ENCODE results near the gene MRTO4. TPM values are rescaled to one million over a fixed set of nuclear protein-coding genes. Genes with fewer than 3 reads are reported as not detected.

Gene MRTO4
- total and polyA plus RNA-seq, 4 donors: 9.5 to 11.1 (median 10.2) TPM

- TF ChIP-seq REST (IDR thresholded peaks at IDR 0.05): no peak
These were observed 20.5 kb downstream of the MRTO4 start (continued) for GRCh38 chr1:19272064-19272463.

- H3K4me3 ChIP-seq (ENCODE audit: low read depth in 1 of 3, low read length in 3 of 3): peak overlapping the region; percentile 71 to 96 (median 79)
- WGBS: 34% methylated on average over 22 of the region's 22 CpGs
- H3K9ac ChIP-seq (ENCODE audit: low read depth in 1 of 2, low read length in 2 of 2): peak overlapping the region; percentile 83 to 96
- no peaks in the 10 kb centered on the region for H3K9me3 ChIP-seq (ENCODE audit: control insufficient read depth in 4 of 4, low read length in 3 of 4)
- no peaks in the 10 kb centered on the region for H3K27me3 ChIP-seq (ENCODE audit: control insufficient read depth in 4 of 4, insufficient read depth in 4 of 4, low read length in 3 of 4)
- no peak for DNase-seq (ENCODE audit: low spot score)
- TF ChIP-seq REST (IDR thresholded peaks at IDR 0.05) (peak; percentile 85), SP1 (IDR thresholded peaks at IDR 0.05) (peak; percentile 85), ATF3 (IDR thresholded peaks at IDR 0.05) (peak; percentile 26), TAF1 (conservative IDR thresholded peaks at IDR 0.05) (no peak), HNF4G (IDR thresholded peaks at IDR 0.05) (peak; percentile 98), RAD21 (IDR thresholded peaks at IDR 0.05) (peak; percentile 24 to 40), CTCF (IDR thresholded peaks at IDR 0.05; ENCODE audit: low read depth, low read length, missing input control) (no peak), JUND (IDR thresholded peaks at IDR 0.05) (peak; percentile 50 to 81), NR2F2 (IDR thresholded peaks at IDR 0.05) (no peak), EGR1 (IDR thresholded peaks at IDR 0.05; ENCODE audit: low read depth in 2 of 2) (peak; percentile 69 to 86), FOXA1 (IDR thresholded peaks at IDR 0.05) (no peak), FOXA2 (IDR thresholded peaks at IDR 0.05) (peak; percentile 46), RXRA (IDR thresholded peaks at IDR 0.05) (peak; percentile 82 to 89), GABPA (IDR thresholded peaks at IDR 0.05 in 1 of 2, conservative IDR thresholded peaks at IDR 0.05 in 1 of 2) (no peak), MAX (IDR thresholded peaks at IDR 0.05) (peak; percentile 82), YY1 (IDR thresholded peaks at IDR 0.05) (peak; percentile 55), HNF4A (conservative IDR thresholded peaks at IDR 0.05) (peak; percentile 99), ZBTB33 (IDR thresholded peaks at IDR 0.05) (peak; percentile 78)
- H3K27ac ChIP-seq (ENCODE audit: low read depth in 1 of 2, low read length in 2 of 2): peak overlapping the region; percentile 94 to 98
- H3K36me3 ChIP-seq (ENCODE audit: control insufficient read depth in 4 of 4, insufficient read depth in 3 of 4, low read depth in 1 of 4, low read length in 3 of 4): peaks cover 4 to 9% (median 7%) of the 10 kb centered on the region in 4 donors
- peaks cover 0 to 29% (median 17%) of the 10 kb centered on the region in 4 donors for H3K4me1 ChIP-seq (ENCODE audit: control insufficient read depth in 4 of 4, insufficient read depth in 4 of 4, low read length in 3 of 4)
These were observed 21.7 kb downstream of the MRTO4 start for GRCh38 chr1:19273106-19273843.
